B cell (primary cell): ENCODE results near the gene PRM1. TPM values are rescaled to one million over a fixed set of nuclear protein-coding genes. Genes with fewer than 3 reads are reported as not detected.

Experiments
- ATAC-seq: fragments of 200-7000 bp; cut with Tn5 transposase; one replicate; pipeline ENCODE4 v1.10.0; 2021; ENCODE audit warnings: low read depth, mild to moderate bottlenecking, moderate number of reproducible peaks, moderate library complexity
- CTCF ChIA-PET: fragments of 350-600 bp; sonication (Branson Sonifier 250); formaldehyde crosslinking; loops from one replicate; lab custom pipeline; 2021; ENCODE audit warnings: antibody characterized with exemption, inconsistent platforms; lab: Charles Lee
- POLR2A ChIA-PET: fragments of 350-600 bp; sonication (Branson Sonifier 250); formaldehyde crosslinking; loops from one replicate; lab custom pipeline; 2021; ENCODE audit warnings: antibody characterized with exemption; lab: Charles Lee
- DNase-seq: peaks from one replicate; pipeline ENCODE4 v3.0.0; 2013
- H2AFZ ChIP-seq: 2 replicates; pipeline ENCODE4 v1.6.1; 2012; ENCODE audit warnings: mild to moderate bottlenecking, low read depth, low read length; ENCODE audit not compliant: insufficient read depth, poor library complexity, severe bottlenecking
- H3K27ac ChIP-seq, 2 donors: 1 replicate in 1 of 2; 2 replicates in 1 of 2; pipeline ENCODE4 v1.5.1; 2012 to 2013; ENCODE audit warnings: low read length in 2 of 2, mild to moderate bottlenecking in 2 of 2, moderate library complexity in 1 of 2
- H3K27me3 ChIP-seq, 4 experiments: fragments of 200-600 bp in 1 of 4; sonication (generic) in 1 of 4; replicated peaks in 1 of 4; 1 replicate in 2 of 4; 2 replicates in 2 of 4; pipeline versions ENCODE4 v1.6.1 to v1.7.0; 2013 to 2016; ENCODE audit warnings: low read length in 3 of 4, mild to moderate bottlenecking in 2 of 4, mixed read lengths in 1 of 4, moderate library complexity in 1 of 4; ENCODE audit not compliant: insufficient read depth in 4 of 4, control insufficient read depth in 3 of 4; ENCODE audit errors: control extremely low read depth in 1 of 4
- H3K36me3 ChIP-seq, 2 experiments: replicated peaks in 1 of 2; 1 replicate in 1 of 2; 2 replicates in 1 of 2; pipeline versions ENCODE4 v1.6.1 to v1.7.1; 2013; ENCODE audit warnings: low read length in 1 of 2; ENCODE audit not compliant: insufficient read depth in 2 of 2, control insufficient read depth in 1 of 2; ENCODE audit errors: control extremely low read depth in 1 of 2, extremely low read depth in 1 of 2
- H3K4me1 ChIP-seq, 2 donors: fragments of 200-600 bp in 1 of 2; sonication (generic) in 1 of 2; 1 replicate in 1 of 2; 2 replicates in 1 of 2; pipeline versions ENCODE4 v1.5.1 to v1.6.1; 2013 to 2017; ENCODE audit warnings: low read length in 2 of 2; ENCODE audit not compliant: control insufficient read depth in 2 of 2, insufficient read depth in 2 of 2
- H3K4me2 ChIP-seq: replicated peaks from 2 replicates; pipeline ENCODE3; 2012; ENCODE audit warnings: mild to moderate bottlenecking, low read depth, low read length; ENCODE audit not compliant: poor library complexity, severe bottlenecking
- H3K4me3 ChIP-seq, 5 experiments: fragments of 200-600 bp in 1 of 5; sonication (generic) in 1 of 5; 1 replicate in 3 of 5; 2 replicates in 2 of 5; pipeline versions ENCODE4 v1.5.1 to v1.7.0; 2011 to 2016; ENCODE audit warnings: low read length in 4 of 5, mild to moderate bottlenecking in 4 of 5, low read depth in 2 of 5, control low read depth in 1 of 5, moderate library complexity in 1 of 5; ENCODE audit not compliant: insufficient read depth in 1 of 5; ENCODE audit errors: control extremely low read depth in 1 of 5, extremely low read depth in 1 of 5
- H3K79me2 ChIP-seq: fragments of 200-600 bp; sonication (generic); one replicate; pipeline ENCODE4 v1.6.0; 2016; ENCODE audit warnings: low read length; ENCODE audit not compliant: control insufficient read depth, insufficient read depth
- H3K9ac ChIP-seq: fragments of 200-600 bp; sonication (generic); 2 replicates; pipeline ENCODE4 v1.6.1; 2017; ENCODE audit warnings: mild to moderate bottlenecking, low read length, moderate library complexity
- H3K9me3 ChIP-seq, 3 donors: one replicate each; pipeline versions ENCODE4 v1.6.1 to v1.7.1; 2013; ENCODE audit warnings: low read length in 2 of 3; ENCODE audit not compliant: control insufficient read depth in 2 of 3, insufficient read depth in 1 of 3; ENCODE audit errors: control extremely low read depth in 1 of 3
- H4K20me1 ChIP-seq: 2 replicates; pipeline ENCODE4 v1.6.0; 2012; ENCODE audit warnings: mild to moderate bottlenecking, low read length; ENCODE audit not compliant: insufficient read depth, control insufficient read depth, poor library complexity, severe bottlenecking
- H3K27ac Mint-ChIP-seq: one replicate; pipeline ENCODE4 v1.8.0; 2021; ENCODE audit warnings: mixed read lengths
- H3K27me3 Mint-ChIP-seq: one replicate; pipeline ENCODE4 v1.8.0; 2021; ENCODE audit warnings: mixed read lengths
- H3K4me1 Mint-ChIP-seq: one replicate; pipeline ENCODE4 v1.8.0; 2021; ENCODE audit warnings: mixed read lengths
- H3K4me3 Mint-ChIP-seq: one replicate; pipeline ENCODE4 v1.8.0; 2021; ENCODE audit warnings: mixed read lengths
- H3K9me3 Mint-ChIP-seq: one replicate; pipeline ENCODE4 v1.8.0; 2022; ENCODE audit warnings: mixed read lengths; ENCODE audit not compliant: insufficient read depth
- CTCF ChIP-seq: fragments of 200-600 bp; IDR thresholded peaks from one replicate; pipeline ENCODE4 v1.8.0; 2022; ENCODE audit warnings: antibody characterized with exemption, mild to moderate bottlenecking
- EZH2 ChIP-seq: IDR thresholded peaks from 2 replicates; pipeline ENCODE4 v1.6.1; 2012; ENCODE audit warnings: borderline replicate concordance, low read depth, mild to moderate bottlenecking, moderate library complexity, low read length; ENCODE audit not compliant: insufficient read depth, poor library complexity, severe bottlenecking
- whole genome bisulfite sequencing: methylation state at CpG from one replicate; pipeline ENCODE4 v1.1.5; 2013; ENCODE audit warnings: missing lambda C conversion rate; ENCODE audit not compliant: insufficient coverage; 5-methylcytosine and 5-hydroxymethylcytosine counted together
- intact Hi-C: fragments of 100-400 bp; cut with micrococcal nuclease; formaldehyde crosslinking; loops from one replicate; pipeline ENCODE4 v1.10.0; 2022
- polyA plus RNA-seq: library from polyadenylated mRNA; depleted of rRNA; stranded (reverse); fragments of >200 nt; gene quantifications from 2 replicates; pipeline ENCODE4 v1.2.3, GENCODE V29; 2012
- total RNA-seq, 2 donors: library from RNA; stranded (reverse); fragments of 120-200 nt in 1 of 2; gene quantifications; 1 replicate in 1 of 2; 2 replicates in 1 of 2; pipeline versions ENCODE4 v1.2.3 to v1.2.4, GENCODE V29; 2013 to 2022

PRM1 gene
- total and polyA plus RNA-seq, 2 donors (not counting 1 experiment from before 2014, with no cell fraction given), result not detected

- no peaks in the 10 kb centered on the region for H4K20me1 ChIP-seq
- H3K9me3 ChIP-seq, result peaks cover 0 to 17% (median 3%) of the 10 kb centered on the region in 3 donors
- peaks cover 46% of the 10 kb centered on the region for H3K4me1 Mint-ChIP-seq
- H3K4me3 Mint-ChIP-seq, result no peak overlapping the region
- no peaks in the 10 kb centered on the region for H3K9me3 Mint-ChIP-seq
- H3K9ac ChIP-seq, result no peak overlapping the region
- no peak overlapping the region for H2AFZ ChIP-seq
- H3K4me2 ChIP-seq, result no peak overlapping the region
- no peak overlapping the region for H3K27ac Mint-ChIP-seq
- intact Hi-C loops, result no loop called here
- H3K4me1 ChIP-seq, result peaks cover 41 to 54% of the 10 kb centered on the region in 2 donors
- H3K27ac ChIP-seq, result no peak overlapping the region
- WGBS, result 94% methylated on average over 8 of the region's 11 CpGs
- TF ChIP-seq EZH2 (no peak), CTCF (no peak)
- DNase-seq, result no peak
- H3K27me3 Mint-ChIP-seq, result no peaks in the 10 kb centered on the region
- ChIA-PET POLR2A (interaction anchor here (7.6 kb wide), 1 partner anchor 13 kb away, joined by 94 read pairs; no protein-coding TSS in a partner anchor), CTCF (interaction anchor here (2.4 kb wide), 1 partner anchor 13 kb away, joined by 8 read pairs; no protein-coding TSS in a partner anchor)
- no peaks in the 10 kb centered on the region for H3K27me3 ChIP-seq
- ATAC-seq, result no peak
- no peak overlapping the region for H3K4me3 ChIP-seq
- peaks cover 4% of the 10 kb centered on the region for H3K79me2 ChIP-seq
- H3K36me3 ChIP-seq, result no peaks in the 10 kb centered on the region
Observed at GRCh38 chr16:11323551-11324336, 42.6 kb upstream of the PRM1 start.

- Histone ChIP-seq H3K79me2 (peaks cover 4% of the 10 kb centered on the region), H2AFZ (no peak overlapping the region), H3K36me3 (no peaks in the 10 kb centered on the region), H3K4me2 (no peak overlapping the region), H3K9me3 (peaks cover 0 to 17% (median 3%) of the 10 kb centered on the region in 3 donors), H3K9ac (no peak overlapping the region), H4K20me1 (no peaks in the 10 kb centered on the region), H3K27me3 (no peaks in the 10 kb centered on the region), H3K4me1 (peaks cover 31 to 45% of the 10 kb centered on the region in 2 donors), H3K27ac (no peak overlapping the region), H3K4me3 (no peak overlapping the region)
- H3K27ac Mint-ChIP-seq, result peak overlapping the region; percentile 38
- no peak for TF ChIP-seq CTCF
- TF ChIP-seq EZH2, result no peak
- H3K4me3 Mint-ChIP-seq, result no peak overlapping the region
- ChIA-PET CTCF (interaction anchor here (2.4 kb wide), 1 partner anchor 12 kb away, joined by 8 read pairs; no protein-coding TSS in a partner anchor), POLR2A (interaction anchor here (0.7 kb wide), 1 partner anchor 11 kb away, joined by 4 read pairs; no protein-coding TSS in a partner anchor)
- DNase-seq, result no peak
- ATAC-seq, result no peak
- no peaks in the 10 kb centered on the region for H3K27me3 Mint-ChIP-seq
- H3K4me1 Mint-ChIP-seq, result peaks cover 39% of the 10 kb centered on the region
- no peaks in the 10 kb centered on the region for H3K9me3 Mint-ChIP-seq
- WGBS, result 100% methylated on average over 2 of the region's 3 CpGs
- intact Hi-C loops, result no loop called here
Observed at GRCh38 chr16:11322823-11323222, 41.7 kb upstream of the PRM1 start.
